Measurements from ENCODE around the gene HIC1.
A peak's percentile ranks its signal among the peaks of the same experiment; 100 is the strongest.

The HIC1 gene

DNA sequence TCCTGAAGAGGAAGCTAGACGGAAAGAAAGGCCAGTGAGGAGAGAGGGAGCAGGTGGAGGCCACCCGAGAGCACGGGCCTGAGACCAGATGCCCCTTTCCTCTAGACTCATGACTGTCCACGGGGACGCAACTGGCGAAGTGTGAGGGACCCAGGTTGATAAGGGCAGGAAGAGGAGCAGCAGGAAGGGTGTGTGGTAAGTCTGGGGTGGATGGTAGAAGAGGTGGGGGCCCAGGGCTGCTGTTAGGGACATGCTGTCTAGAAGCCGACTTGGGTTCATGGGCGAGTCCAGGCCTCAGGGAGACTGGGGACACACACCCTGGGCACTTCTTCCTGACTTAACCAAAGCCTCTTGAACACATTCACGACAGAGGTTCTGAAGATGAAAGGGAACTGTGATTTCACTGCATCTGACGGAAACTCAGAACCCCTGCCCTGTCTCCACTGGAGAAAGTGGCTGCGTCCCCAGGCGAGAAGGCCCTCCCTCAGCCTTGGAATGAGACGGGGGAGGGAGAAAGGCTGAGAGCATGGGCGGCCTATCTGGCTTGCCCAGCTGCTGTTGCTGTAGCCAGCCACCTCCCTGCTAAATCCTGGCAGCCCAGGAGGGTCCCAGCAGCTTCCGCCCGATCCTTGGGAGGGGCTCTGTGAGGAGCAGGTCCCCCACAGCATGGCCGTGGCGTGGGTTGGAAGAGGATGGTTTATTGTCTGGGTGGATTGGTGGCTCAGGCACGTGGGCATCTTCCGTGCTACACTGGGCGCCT, 6.0 kb downstream of the HIC1 start:
- no peak for DNase-seq

DNA sequence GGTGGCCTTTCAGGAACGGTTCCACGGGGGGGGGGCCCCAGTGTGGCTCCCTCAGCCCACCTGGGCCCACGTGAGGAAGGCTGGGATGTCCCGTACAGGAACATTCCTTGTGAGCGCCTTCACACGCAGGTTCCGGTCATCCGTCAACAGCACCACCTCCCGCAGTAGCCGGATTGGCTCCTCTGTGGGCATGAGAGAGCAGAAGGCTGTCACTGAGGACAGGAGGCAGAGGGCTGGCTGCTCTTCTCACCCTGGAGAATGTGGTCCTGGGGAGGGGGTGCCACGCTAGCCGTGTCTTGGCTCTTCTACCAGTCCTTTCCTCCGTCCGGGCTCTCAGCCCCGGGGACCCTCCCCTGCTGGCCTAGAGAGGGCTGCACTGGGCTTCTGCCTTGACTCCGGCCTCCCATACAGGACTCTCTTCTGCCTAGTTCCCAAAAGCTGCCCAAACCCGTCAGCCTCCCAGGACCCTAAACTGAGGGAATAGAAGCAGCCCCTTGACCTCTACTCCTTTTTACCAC, 6.6 kb downstream of the HIC1 start:
- DNase-seq, result no peak

DNA sequence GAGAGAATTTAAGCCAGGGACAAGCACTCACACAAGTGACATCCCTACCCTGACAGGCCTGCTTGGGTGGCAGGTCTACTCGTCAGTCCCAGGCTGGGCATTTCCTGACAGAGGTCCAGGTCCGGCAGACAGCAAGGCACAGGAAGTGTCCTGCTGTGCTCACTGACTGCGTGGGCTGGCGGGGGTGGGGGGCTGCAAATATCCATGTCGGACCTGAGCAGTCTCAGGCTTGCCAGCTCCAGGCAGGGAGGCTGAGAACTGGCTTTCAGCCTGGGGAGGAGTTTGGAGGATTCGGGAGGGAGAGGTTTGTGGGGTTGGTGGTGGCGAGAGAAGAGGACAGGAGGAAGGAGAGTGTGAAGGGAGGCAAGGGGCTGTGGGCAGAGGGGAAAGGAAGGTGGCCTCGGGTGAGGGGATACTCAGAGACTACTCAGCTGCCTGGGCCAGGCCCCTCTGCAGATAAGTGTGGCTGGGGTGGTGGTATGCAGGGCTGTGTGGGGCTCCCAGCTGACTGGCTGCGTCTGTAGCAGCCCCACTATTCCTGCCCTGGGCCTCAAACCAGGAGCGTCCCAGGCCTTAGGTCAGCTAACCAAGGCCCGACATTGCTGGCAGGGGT, 7.8 kb downstream of the HIC1 start:
- no peak for DNase-seq

DNA sequence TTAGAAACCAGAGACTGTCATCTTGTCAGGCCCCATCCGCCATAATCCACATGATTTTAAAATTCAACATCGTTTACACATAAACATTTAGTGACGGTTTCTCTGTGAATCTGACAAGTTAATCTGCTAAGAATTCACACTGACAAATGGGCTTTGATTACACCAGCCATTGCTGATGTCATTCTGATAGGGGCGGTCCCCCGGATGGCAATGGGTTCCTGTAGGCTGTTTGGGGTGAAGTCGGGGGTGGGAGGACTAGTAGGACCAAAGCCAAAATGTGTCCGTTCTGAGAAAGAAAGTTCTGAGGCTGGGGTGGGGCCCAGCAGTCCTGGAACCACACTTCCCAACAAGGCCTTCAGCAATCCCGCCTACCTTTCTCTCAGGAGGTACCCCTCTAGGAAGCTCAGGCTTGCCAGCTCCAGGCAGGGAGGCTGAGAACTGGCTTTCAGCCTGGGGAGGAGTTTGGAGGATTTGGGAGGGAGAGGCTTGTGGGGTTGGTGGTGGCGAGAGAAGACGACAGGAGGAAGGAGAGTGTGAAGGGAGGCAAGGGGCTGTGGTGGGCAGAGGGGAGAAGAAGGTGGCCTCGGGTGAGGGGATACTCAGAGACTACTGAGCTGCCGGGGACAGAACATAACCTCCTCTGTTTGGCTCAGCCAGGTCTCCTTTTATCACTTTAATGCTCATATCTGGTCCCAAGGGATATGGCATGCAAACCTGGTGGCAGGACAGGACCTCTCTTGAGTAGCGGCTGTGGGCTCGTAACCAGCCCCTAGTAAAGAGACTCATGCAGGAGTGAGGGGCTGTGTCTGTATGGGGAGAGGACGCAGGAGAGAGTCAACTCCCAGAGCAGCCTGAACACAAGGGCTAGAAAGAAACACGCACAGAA, 8.6 kb downstream of the HIC1 start:
- DNase-seq, result no peak

DNA sequence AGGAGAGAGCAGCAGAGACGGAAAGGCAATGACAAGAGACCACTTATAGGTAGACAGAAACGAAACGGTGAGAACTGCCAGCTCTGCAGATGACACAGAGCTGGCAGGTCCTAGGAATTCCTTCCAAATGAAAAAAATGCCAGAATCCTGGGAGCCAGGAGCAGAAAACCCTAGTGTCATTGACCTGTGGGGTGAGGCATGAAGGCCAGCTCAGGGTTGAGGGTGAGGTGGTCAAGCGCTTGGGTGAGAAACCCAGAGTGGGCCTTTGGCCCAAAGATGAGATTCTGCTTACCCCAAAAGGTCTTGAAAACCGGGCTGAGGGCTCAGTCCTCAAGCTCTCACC, 9.2 kb downstream of the HIC1 start:
- no peak for DNase-seq

DNA sequence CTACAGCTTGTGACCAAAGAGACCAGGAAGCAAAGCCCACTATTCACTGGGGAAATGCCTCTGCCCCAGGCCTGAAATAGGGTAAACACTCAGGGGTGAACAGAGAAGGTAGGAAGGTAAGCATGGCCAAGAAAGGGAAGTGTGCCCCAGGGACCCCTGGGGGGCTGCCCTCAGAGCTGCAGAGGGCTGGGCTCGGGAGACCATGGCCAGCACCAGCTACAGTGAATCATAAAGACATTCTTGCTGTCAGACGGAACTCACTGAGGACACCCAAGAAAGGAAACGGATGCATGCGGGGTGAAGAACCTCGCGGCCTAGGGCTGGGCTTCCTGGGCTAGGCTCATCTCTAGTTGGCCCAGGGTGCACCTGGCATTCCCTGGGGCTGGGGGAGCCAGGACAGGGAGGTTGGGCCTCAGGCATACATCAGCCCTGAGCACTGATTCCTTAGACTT, 9.6 kb downstream of the HIC1 start:
- DNase-seq, result no peak

DNA sequence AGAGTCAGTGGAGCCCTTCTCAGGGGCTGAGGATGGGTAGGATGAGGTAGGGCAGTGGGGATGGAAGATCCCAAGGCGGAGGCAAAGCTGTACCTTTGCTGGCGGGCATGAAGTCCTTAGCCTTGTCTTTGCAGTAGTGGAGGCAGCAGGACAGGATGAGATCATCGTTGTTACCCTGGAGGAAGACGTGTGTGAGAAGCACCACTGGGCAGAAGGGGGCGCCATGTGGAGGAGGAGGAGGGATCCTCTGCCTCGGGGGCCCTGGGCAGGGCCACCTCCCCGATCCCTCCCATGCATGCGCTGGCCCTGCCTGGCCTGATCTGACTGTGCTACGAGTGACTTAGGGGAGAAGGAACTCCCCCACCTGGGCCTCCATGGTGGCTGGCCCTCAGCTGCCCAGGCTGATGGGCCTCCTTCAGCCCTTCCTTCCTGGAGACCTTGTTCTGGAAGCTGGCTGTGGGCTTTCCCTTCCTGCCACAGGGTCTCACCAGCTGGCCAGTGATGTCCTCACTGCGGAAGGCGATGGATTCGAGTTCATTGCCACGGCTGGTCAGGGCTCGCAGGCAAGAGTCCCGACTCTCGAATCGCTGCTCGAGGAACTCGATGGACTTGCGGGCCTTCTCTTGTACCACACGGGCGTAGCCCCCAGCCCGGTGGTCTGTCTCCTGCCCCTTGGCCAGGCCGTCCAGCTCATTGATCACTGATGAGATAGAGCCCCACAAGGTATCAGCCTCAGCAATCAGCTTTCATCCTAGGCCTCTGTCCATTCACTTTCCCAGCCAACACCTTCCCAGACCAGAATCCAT, 10.3 kb downstream of the HIC1 start:
- DNase-seq, result peak; percentile 60 to 77 (median 64)

DNA sequence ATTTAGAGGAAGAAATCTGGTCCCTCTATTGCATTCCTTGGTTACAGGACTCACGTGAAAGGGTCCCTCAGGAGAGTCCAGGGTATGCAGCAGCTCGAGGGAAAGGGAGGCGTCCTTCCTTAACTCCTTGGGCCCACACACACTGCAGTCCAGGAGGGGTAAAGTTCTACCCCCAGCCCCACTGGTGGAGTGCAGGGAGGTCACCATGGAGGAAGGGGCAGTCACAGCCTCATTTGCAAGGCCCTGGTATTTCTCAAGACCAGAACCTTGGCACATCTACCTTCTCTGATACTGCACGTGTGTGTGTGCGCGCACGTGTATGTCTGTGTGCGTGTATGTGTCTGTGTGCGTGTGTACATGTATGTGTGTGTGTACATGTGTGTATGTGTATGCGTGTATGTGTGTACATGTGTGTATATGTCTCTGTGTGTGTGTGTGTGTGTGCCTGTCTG, 11.1 kb downstream of the HIC1 start:
- no peak for DNase-seq

DNA sequence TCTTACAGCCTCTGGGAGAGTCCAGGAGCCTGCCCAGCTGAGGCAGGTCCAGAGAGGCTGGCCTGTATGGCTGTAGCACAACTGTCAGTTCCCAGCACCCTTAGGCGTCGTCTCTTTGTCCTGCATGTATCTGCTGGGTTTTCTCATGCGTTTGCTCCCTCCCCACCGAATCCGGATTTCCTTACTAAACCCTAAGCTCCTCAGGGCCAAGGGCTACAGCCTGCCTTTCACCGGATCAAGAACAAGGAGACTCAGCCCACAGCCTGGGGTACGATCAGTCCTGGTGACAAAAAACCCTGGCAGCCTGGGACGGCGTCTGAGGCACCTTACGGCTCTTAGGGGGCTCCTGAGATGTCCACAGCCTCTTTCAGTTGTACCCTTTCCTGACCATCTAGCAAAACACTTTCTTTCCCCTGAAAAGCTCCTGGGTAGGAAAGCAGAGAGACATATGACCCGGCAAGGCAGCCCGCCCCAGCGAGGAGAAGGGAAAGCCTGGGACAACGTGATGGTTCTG, 12.2 kb downstream of the HIC1 start:
- DNase-seq, result no peak

DNA sequence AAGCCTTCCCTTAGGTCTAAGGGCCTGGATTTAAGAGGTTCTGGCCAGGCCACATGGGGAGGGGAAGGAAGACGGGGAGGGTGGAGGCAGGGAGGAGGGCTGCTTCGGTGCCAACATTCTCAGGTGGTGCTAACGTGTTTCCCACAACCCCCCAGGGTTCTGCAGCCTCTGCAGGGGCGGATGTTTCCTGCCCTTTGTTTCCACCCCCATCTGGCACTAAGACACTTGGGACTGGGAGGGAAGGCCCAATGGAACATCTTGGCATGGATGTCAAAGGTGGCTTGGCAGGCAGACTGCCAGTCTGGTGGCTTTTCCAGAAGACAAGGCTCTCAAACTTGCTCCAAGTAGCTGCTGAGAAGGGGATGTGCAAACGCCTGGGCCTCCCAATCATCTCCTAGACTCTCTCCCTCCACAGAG, 12.7 kb downstream of the HIC1 start:
- no peak for DNase-seq

DNA sequence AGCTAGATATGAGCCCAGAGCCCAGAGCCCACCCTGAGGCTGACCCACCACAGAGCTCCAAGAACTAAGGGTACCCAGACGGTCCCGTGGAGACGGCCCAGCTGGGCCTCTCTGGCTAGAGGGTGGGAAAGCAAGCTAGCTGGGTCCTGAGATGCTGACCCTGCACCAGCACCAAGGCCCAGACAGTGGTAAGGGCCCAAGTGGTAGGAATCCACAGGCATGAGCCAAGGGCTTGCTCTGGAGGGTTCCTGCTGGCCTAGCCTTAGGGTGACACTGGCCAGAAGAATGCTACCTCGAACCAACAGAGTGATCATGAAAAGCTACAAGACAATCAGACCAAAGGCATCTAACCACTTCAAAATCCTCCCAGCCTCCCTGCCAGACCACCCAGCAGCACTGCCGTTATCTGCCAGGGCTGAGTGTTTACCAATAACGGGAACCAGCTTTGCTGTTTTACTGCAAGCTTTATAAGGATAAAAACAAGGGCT, 13.2 kb downstream of the HIC1 start:
- DNase-seq, result no peak

DNA sequence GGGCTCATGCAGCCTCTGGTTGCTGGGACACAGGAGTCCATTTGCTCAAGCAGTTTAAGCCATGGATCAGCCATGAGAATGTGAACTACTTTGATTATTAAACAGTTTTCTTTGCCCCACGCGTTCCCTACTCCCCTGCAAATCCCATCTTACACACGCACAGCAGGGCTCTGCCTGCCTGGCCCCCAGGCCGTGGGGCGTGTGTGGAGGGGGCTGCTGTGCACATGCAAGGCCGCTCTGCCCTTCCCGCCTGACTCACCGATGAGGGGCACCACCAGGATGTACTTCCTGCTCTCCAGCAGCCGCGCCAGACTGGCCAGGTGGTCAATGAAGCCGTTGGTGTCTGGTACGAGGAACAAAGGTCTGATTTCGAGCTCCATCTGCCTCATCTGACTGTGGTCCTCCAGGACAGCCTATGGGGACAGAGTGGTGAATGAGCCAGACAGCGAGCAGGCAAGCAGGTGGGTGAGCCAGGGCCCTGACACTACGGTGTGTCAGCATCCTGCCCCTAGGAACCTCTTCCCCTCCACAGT, 13.7 kb downstream of the HIC1 start:
- no peak for DNase-seq

DNA sequence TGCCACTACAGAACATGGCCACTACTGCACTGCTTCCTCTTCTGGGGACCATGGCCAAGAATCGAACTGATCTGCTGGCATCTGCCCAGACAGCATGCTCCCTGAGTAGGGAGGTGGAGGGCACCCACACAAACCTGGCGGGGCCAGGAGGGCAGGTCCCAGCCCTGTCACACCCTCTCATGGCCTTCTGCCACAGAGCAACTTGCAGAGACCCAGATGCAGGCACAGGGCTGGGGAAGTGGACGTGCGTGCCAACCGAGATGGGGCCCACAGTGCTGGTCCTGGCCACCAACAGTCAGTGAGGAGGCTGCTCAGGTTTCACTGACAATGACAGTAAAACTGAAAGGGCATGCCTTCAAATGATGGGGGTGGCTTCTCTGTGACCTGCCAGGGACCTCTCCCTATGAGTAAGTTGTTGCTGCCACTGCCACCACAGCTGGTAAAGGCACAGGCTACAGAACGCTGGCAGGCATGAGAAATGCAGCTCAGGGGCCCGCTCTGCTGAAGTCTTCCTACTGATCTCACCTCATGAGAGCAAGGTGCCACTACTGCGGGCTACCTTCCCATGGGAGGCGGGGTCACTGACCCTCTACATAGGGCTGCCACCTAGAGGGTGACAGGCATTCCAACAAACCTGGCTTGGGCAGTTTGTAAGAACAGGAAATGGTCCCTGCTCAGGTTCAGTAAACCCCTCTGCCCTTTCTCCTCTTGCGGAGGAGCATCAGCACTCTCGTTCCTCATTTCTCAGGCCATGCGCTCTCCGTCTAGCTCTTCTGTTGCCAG, 15.5 kb downstream of the HIC1 start:
- no peak for DNase-seq

DNA sequence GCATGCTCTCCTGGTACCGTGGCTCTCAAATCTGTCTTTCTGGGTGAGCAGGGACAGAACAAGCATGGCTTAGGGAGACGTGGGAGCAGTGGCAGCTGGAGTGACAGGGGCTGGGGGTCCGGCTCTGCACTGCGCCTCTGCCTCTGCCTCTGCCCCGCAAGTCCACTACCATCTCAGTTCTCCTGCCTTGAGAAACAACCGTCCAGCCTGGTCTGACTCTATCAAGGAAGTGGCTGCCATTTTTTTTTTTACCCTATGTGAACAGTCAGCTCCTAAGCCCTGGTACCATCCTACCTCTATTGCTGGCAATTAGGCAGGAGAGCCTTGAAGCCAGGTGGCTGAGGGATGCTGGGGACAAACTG, 16.1 kb downstream of the HIC1 start:
- DNase-seq, result no peak

DNA sequence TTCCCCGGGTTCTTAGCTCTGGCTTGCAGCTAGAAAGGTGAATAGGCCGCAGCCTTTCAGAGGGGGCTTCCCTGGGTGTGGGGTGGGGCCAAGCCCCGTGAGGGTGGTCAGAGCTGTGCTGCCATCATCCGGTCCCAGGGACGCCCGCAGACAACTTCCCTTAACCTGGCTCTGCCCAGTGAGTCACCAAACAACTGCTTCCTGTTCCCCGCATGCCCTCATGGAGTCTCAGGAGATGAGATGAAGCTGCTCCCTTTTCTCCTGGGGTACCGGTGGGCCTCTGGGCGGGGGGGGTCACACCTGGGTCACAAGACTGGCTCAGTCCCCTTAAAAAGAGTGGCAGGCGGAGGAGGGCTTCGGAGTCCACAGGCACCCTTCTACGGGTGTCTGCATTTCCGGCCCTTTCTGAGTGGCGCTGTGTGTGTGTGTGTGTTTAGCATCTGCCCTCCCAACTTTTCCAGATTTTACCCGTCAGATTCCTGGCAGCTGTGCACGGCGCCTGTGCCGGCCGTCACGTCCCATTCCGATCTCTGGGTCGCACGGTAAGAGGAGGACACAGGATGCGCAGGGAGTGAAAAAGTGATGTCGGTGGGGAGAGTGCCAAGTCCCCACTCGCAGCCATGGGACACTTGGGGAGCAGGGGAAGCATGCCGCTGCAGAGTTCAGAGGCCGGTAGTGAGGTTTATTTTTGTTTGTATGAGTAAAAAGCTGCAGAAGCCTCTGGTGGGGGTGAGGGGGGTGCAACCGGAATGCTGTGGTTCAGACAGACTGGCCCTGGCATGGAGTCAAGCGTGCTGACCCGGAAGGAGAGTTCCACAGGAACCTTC, 16.8 kb downstream of the HIC1 start:
- DNase-seq, result peak in 2 of 3 donors; percentile 50 to 59

DNA sequence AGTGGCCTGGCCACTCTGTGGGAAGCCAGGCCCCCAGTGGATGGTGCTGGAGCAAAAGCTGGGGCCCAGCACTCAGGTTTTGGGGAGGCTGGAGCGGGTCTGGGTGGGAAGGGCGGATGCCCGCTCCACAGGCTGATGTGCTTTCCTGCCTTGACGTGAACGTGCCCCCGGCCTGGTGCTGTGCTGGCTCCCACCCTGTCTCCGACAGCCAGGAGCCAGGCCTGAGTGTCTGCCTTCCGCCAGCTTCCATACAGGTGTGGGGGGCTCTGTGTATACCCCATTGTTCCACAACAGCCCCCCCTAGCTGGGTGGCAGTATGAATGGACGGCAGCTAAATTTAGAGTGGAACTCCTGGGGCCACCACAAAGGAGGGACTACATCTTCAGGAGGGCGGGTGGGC, 20.0 kb downstream of the HIC1 start:
- no peak for DNase-seq

DNA sequence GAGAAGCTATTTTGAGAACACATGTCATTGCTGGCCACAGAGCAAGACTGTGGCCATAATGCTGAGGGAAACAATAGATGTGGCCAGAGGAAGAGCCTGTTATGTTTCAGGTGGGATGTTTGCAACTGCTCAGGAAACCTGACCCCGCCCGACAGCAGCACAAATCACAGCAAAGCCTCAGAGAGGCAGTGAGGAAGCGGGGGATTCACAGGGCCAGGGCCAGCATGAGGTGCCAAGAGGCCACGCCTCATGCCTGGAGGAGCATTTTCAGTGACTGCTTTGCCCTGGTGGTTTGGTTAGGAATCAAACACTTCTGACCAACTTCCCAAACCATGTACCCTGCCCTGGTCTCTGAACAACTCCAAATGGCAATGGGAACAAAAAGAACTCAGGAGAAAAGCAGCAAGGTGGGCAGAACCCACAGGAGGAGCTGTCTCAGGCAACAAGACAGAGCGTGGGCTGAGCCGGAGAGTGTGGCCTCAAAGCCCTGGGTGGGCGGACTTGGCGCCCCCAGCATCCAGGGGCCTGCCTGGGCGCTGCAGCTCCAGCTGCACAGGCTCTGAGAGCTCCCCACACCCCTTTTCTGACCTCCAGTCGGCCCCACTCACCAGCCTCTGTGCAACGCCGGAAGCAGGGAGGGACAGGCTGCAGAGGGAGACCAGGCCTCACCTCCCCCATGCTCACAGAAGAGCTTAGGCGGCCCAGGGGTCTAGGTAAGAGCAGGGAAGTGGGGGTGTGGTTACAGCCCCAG, 20.6 kb downstream of the HIC1 start:
- no peak for DNase-seq

DNA sequence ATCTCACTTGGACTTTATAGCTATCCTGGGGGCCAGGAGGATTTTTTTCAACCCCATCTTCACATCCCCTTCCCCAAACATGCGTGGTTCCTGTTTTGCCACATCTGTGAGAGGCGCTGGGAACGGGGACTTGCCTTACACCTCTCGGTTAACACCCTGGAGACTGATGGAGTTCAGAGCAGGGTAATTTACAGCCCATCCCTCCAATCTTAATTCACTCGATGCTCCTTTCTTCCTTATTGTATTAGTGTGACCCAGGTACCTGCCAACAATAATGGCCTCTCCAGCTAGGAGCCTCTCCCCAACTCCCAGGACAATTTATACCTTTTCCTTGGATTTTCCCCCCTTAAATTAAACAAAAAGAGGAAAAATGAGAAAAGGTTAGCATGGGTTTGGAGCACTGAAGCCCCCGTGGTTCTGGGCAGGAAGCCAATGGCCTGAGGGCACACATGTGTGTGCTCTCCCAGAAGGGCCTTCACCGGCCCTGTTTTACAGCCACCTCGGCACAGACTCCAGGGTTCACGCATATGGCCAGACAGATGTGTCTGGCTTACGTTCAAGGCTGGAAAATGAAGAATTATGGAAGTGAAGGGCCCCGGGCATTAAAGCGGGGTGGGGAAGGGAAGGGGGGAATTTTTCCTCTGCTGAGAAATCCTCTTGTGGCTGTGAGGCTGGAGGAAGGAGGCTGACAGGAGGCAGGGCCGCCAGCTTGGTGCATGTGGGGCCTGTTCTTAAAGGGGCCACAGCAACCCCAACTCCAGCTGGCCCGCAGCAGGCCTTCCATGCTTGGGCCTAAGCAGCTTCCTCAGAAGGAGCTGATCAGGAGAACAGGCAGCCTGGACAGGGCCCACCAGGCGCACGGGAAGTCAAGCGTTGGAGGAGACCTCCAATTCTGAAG, 21.4 kb downstream of the HIC1 start:
- DNase-seq, result no peak

Data from suppressor macrophage treated with lipopolysaccharide for 1 hour (primary cell).